ENCODE results near the gene BAIAP2L1.
A peak's percentile ranks its signal among the peaks of the same experiment; 100 is the strongest.
"Not testable (repeated sequence)": the region's sequence is repeated elsewhere in the genome, so short reads cannot be mapped to it uniquely, and the experiment has no call there.

Gene BAIAP2L1, protein sequence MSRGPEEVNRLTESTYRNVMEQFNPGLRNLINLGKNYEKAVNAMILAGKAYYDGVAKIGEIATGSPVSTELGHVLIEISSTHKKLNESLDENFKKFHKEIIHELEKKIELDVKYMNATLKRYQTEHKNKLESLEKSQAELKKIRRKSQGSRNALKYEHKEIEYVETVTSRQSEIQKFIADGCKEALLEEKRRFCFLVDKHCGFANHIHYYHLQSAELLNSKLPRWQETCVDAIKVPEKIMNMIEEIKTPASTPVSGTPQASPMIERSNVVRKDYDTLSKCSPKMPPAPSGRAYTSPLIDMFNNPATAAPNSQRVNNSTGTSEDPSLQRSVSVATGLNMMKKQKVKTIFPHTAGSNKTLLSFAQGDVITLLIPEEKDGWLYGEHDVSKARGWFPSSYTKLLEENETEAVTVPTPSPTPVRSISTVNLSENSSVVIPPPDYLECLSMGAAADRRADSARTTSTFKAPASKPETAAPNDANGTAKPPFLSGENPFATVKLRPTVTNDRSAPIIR

DNA sequence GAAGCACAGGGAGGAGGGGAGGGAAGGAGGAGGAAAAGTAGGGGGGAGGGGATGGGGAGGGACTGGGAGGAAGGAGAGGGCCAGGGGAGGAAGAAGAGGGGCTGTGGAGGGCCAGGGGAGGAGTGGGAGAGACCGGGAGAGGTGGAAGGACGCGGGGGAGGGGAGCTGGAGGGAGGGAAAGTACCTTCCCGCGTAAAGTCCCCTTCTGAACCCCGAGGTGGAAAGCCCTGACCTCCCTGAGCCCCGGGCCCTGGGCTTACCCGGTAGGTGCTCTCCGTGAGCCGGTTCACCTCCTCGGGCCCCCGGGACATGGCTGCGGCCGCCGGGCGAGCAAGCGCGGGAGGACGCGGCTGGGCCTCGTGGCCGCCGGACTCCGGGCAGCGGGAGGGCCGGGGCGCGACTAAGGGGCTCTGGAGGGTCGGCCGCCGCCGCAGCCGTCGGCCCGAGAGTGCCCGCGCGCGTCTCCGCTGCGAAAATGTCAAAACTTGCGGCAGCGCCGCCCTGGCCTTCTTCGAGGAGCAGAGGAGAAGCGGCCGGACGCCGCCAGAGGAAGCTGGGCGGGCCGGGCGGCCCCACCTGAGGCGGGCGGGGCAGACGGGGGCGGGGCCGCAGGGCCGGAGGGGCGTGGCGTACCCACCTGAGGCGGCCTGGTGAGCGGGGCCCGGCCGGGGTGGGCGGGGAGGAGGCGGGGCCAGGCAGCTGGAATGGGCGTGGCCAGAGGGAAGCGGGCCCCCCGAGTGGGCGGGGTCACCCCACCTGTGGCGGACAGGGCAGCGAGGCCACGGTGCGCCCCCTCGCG lies at the start of gene BAIAP2L1:
TSS of gene BAIAP2L1 (minus strand) at position 549 of the 799 bp plus-strand sequence. CDS start at position 311, 238 bp downstream.
- DNase-seq = peak; percentile 80

- DNase-seq = no peak
Measured at GRCh38 chr7:98448766-98449165, 47.9 kb upstream of the BAIAP2L1 start.

DNA sequence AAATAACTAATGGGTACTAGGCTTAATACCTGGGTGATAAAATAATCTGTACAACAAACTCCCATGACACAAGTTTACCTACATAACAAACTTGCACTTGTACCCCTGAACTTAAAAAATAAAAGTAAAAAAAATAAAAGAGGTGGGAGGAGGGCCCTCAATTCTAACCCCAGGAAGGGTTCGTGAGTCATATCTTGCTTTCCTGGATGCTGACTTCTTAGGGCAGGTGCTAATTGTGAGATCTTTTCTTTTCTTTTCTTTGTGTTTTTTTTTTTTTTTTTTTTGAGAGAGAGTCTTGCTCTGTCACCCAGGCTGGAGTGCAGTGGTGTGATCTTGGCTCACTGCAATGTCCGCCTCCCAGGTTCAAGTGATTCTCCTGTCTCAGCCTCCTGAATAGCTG lies 40.1 kb upstream of the BAIAP2L1 start:
- DNase-seq = not testable (repeated sequence)

GRCh38 chr7:98439484-98439883 lies 38.6 kb upstream of the BAIAP2L1 start:
- no peak for DNase-seq

DNA sequence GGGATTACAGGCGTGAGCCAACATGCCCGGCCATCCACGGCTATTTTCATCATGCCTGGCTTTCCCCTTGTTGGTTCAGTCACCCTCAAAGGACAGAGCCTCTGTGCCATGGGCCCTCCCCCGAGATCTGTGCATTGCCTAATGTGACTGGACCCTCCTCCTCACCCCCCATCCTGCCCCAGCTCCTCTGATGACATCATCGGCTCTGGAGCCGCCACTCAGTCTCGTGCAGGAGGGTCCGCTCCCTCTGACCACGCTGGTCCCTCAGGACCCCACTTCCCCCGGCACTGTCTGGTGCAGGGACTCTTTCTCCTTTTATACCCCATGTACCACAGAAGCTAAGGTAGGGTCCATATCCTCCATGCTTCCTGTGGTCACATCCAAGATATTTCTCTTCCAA lies 33.2 kb upstream of the BAIAP2L1 start:
- no peak for DNase-seq

DNA sequence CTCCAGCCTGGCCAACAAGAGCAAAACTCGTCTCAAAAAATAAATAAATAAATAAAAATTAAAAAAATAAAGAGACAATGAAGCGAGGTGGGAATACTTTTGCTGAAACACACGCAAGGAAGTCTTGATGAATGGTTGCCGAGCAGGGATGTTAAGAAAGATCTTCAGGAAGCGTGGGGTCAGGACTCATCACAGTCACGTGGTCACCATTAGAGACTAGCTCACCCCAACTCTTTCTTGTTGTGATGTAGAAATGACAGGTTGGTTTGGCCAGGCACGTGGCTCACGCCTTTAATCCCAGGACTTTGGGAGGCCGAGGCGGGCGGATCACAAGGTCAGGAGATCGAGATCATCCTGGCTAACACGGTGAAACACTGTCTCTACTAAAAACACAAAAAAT lies 28.9 kb upstream of the BAIAP2L1 start:
- DNase-seq = no peak

DNA sequence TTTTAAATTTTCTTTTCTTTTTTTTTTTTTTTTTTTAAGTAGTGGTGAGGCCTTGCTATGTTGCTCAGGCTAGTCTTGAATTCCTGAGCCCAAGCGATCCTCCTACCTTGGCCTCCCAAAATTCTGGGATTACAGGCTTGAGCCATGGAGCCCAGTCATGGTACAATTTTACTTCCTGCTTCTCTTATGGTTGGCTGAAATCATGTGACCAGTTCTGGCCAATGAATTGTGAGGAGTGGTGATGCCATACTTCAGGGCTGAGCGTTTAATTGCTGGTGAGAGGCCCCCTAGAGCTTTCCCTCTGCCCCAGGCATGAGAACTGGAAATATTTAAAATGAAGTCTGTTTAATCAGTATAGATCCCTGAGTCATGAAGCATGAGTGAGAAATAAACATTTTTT lies 22.2 kb upstream of the BAIAP2L1 start:
- DNase-seq = no peak

DNA sequence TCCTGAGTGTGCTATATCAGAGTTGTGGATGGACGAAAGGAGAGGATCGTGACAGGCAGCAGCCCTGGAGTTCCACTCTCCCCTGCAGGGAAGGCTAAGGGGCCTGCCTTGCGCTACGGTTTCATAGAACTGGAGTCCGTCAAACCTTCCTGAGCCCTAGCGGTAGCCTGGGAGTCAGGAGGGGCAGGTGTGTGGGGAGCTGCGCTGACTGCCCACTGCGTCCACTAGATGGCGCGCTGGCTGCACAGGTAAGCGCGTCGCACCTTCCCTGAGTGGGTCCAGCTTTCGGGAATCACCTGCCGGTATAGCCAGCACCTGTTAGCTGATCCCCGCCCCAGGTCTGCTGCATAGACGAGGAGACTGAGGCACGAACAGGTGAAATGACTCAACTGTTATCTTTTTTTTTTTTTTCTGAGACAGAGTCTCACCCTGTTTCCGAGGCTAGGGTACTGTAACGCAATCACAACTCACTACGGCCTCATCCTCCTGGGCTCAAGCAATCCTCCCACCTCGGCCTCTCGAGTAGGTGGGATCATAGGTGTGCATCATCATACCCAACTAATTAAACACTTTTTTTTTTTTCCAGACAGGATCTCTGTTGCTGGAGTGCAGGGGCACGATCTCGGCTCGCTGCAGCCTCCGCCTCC lies 20.2 kb upstream of the BAIAP2L1 start:
- DNase-seq = peak; percentile 64

GRCh38 chr7:98419988-98420387 lies 19.1 kb upstream of the BAIAP2L1 start:
- not testable (repeated sequence) for DNase-seq

- DNase-seq = not testable (repeated sequence)
Measured at GRCh38 chr7:98419316-98419691, 18.4 kb upstream of the BAIAP2L1 start.

GRCh38 chr7:98418636-98419315 lies 17.9 kb upstream of the BAIAP2L1 start:
- peak; percentile 16 for DNase-seq

GRCh38 chr7:98418271-98418635 lies 17.4 kb upstream of the BAIAP2L1 start:
- DNase-seq = no peak

- DNase-seq = not testable (repeated sequence)
Measured at GRCh38 chr7:98417604-98418270, 16.8 kb upstream of the BAIAP2L1 start.

DNA sequence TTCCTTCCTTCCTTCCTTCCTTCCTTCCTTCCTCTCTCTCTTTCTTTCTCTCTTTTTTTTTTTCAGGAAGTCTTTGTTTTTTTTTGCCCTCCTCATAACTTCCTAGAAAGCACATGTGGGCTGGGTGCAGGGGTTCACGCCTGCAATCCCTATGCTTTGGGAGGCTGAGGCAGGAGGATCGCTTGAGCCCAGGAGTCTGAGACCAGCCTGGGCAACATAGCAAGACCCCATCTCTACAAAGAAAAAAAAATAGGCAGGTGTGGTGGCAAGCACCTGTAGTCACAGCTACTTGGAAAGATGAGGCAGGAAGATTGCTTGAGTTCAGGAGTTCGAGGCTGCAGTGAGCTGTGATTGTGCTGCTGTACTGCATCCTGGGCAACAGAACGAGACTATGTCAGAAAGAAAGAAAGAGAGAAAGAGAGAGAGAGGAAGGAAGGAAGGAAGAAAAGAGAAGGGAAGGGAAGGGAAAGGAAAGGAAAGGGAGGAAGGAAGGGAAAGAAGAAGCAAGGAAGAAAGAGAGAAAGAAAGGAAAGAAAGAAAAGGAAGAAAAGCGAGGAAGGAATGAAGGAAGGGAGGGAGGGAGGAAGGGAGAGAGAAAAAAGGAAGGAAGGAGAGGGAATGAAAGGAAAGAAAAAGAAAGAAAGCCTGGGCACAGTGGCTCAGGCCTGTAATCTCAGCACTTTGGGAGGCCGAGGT lies 13.5 kb upstream of the BAIAP2L1 start:
- no peak for DNase-seq

GRCh38 chr7:98413655-98414054 lies 12.8 kb upstream of the BAIAP2L1 start:
- DNase-seq = not testable (repeated sequence)

DNA sequence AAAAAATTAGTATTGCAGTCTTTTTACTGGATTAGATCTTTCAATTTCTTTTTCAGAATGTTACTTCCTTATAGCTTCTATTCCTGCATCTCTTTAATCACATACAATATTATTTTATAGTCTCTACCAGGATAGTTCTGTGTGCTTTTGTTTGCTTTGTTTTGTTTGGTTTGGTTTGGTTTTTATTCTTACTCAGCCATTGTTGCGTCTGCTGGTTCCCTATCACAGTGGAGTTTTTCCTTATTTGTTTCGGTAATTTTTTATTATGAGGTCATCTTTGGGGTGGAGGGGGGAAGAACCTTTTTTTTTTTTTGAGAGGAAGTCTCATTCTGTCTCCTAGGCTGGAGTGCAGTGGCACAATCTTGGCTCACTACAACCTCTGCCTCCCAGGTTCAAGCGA lies 9.0 kb upstream of the BAIAP2L1 start:
- DNase-seq = no peak

DNA sequence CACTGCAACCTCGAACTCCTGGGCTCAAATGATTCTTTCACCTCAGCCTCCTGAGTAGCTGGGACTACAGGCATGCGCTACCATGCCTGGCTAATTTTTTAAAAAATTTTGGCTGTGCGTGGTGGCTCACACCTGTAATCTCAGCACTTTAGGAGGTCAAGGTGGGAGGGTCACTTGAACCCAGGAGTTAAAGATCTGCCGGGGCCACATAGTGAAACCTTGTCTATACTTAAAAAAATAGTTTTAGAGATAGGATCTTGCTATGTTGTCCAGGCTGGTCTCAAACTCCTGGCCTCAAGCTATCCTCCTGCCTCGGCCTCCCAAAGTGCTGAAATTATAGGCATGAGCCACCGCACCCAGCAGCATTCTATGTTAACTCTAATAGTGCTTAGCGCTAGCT lies 7.3 kb upstream of the BAIAP2L1 start:
- DNase-seq = not testable (repeated sequence)

DNA sequence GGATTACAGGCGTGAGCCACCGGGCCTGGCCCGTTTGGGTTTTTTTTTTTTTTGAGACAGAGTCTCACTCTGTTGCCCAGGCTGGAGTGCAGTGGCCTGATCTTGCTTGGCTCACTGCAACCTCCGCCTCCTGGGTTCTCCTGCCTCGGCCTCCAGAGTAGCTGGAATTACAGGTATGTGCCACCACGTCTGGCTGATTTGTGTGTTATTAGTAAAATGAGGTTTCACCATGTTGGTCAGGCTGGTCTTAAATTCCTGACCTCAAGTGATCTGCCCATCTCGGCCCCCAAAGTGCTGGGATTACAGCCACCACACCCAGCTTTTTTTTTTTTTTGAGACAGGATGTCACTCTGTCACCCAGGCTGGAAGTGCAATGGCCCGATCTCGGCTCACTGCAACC lies 5.9 kb upstream of the BAIAP2L1 start:
- no peak for DNase-seq

- DNase-seq = no peak
Measured at GRCh38 chr7:98404840-98405239, 4.0 kb upstream of the BAIAP2L1 start.

DNA sequence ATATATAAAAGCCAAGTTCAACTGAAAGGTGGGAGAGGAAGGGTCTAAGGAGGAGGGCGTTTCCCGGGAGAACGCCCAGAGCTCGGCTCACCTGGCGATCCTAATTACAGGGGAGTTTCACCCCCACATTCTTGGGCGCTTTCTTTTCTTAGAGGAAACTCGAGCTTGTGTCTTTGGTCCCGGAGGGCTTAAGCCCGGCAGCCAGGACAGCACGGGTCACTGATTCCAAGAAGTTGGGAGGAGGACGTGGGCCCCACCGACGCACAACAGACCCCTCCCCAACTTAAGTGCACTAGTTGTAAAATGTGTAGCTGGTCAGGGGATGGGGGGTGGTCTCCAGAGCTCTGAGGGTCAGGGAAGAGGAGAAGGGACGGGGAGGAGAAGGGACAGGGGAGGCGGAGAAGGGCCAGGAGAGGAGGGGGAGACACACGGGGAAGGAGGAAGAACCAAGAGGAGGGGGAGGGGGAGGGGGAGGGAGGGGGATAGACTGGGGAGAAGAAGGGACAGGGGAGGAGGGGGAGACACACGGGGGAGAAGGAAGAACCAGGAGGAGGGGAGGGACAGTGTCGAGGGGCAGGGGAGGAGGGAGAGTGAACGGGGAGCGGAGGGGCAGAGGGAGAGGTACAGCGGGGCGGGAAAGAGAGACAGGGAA lies 874 bp downstream of the BAIAP2L1 start:
- no peak for DNase-seq

- no peak for DNase-seq
Measured at GRCh38 chr7:98399462-98399861, 1.4 kb downstream of the BAIAP2L1 start.
